Muscle of leg (tissue), 11 donors: ENCODE data around the gene MYL12B. TPM values are rescaled to one million over a fixed set of nuclear protein-coding genes. Genes with fewer than 3 reads are reported as not detected.
A peak's percentile ranks its signal among the peaks of the same experiment; 100 is the strongest.
"Not testable (repeated sequence)": the region's sequence is repeated elsewhere in the genome, so short reads cannot be mapped to it uniquely, and the experiment has no call there.

Experiments
- DNase-seq: peaks from one replicate; pipeline ENCODE4 v3.0.0; 2013
- H3K27ac ChIP-seq: one replicate; pipeline ENCODE4 v1.5.1; 2013; ENCODE audit warnings: mild to moderate bottlenecking, low read length, control low read depth
- H3K27me3 ChIP-seq: one replicate; pipeline ENCODE4 v1.6.1; 2013; ENCODE audit warnings: low read length; ENCODE audit not compliant: control insufficient read depth, insufficient read depth
- H3K36me3 ChIP-seq: one replicate; pipeline ENCODE4 v1.6.1; 2013; ENCODE audit warnings: low read length; ENCODE audit not compliant: control insufficient read depth, insufficient read depth
- H3K4me1 ChIP-seq: one replicate; pipeline ENCODE4 v1.6.1; 2013; ENCODE audit warnings: low read length; ENCODE audit not compliant: control insufficient read depth, insufficient read depth
- H3K4me3 ChIP-seq: one replicate; pipeline ENCODE4 v1.5.1; 2013; ENCODE audit warnings: low read length, control low read depth
- H3K9me3 ChIP-seq: replicated peaks from 2 replicates; pipeline ENCODE4 v1.6.1; 2013; ENCODE audit warnings: low read depth, low read length; ENCODE audit not compliant: control insufficient read depth
- WGBS: methylation state at CpG from one replicate; pipeline ENCODE4 v1.1.5; 2013; ENCODE audit warnings: missing lambda C conversion rate; ENCODE audit not compliant: insufficient coverage; 5-methylcytosine and 5-hydroxymethylcytosine counted together
- polyA plus RNA-seq, 8 donors: library from polyadenylated mRNA; unstranded; fragments of 120-200 nt; gene quantifications; one replicate each; pipeline versions ENCODE4 v1.2.1 to v1.2.3, GENCODE V29; 2013; ENCODE audit warnings: inconsistent platforms in 1 of 8, low replicate concordance in 1 of 8; ENCODE audit not compliant: insufficient read length in 8 of 8, insufficient read depth in 1 of 8
- total RNA-seq: library from RNA; stranded (reverse); fragments of 120-200 nt; gene quantifications from one replicate; pipeline ENCODE4 v1.2.4, GENCODE V29; 2013

The MYL12B gene
- total and polyA plus RNA-seq, 9 donors = 209 to 315 (median 233) TPM

- 100% methylated on average over 1 of the region's 3 CpGs for WGBS
- peaks cover 24% of the 10 kb centered on the region for H3K36me3 ChIP-seq
- no peaks in the 10 kb centered on the region for H3K4me1 ChIP-seq
- no peak overlapping the region for H3K4me3 ChIP-seq
- H3K27ac ChIP-seq = no peak overlapping the region
- no peaks in the 10 kb centered on the region for H3K27me3 ChIP-seq
- H3K9me3 ChIP-seq = no peaks in the 10 kb centered on the region
- no peak for DNase-seq
Measured at GRCh38 chr18:3273042-3273441, 11.1 kb downstream of the MYL12B start.

- WGBS = 67% methylated on average over 2 of the region's 7 CpGs
- H3K36me3 ChIP-seq = peaks cover 27% of the 10 kb centered on the region
- H3K9me3 ChIP-seq, H3K4me1 ChIP-seq, H3K27ac ChIP-seq, H3K4me3 ChIP-seq, H3K27me3 ChIP-seq, DNase-seq: not testable (repeated sequence)
Measured at GRCh38 chr18:3277643-3278213, 15.8 kb downstream of the MYL12B start.

- peaks cover 15% of the 10 kb centered on the region for H3K4me1 ChIP-seq
- no peak overlapping the region for H3K27ac ChIP-seq
- H3K9me3 ChIP-seq = no peaks in the 10 kb centered on the region
- WGBS = 23% methylated on average over 10 of the region's 14 CpGs
- no peak overlapping the region for H3K4me3 ChIP-seq
- H3K27me3 ChIP-seq = no peaks in the 10 kb centered on the region
- H3K36me3 ChIP-seq = peaks cover 18% of the 10 kb centered on the region
- no peak for DNase-seq
Measured at GRCh38 chr18:3279201-3280185, 17.6 kb downstream of the MYL12B start.

GRCh38 chr18:3281456-3282400 is 19.8 kb downstream of the MYL12B start:
- DNase-seq = peak; percentile 91
- H3K27me3 ChIP-seq = no peaks in the 10 kb centered on the region
- WGBS = no CpG with 5 or more reads among the region's 2 CpGs
- H3K4me1 ChIP-seq = peaks cover 15% of the 10 kb centered on the region
- no peaks in the 10 kb centered on the region for H3K9me3 ChIP-seq
- H3K4me3 ChIP-seq = no peak overlapping the region
- H3K36me3 ChIP-seq = peaks cover 10% of the 10 kb centered on the region
- H3K27ac ChIP-seq = peak overlapping the region; percentile 8

GRCh38 chr18:3283253-3283863 is 21.4 kb downstream of the MYL12B start:
- Histone ChIP-seq H3K4me1 (peaks cover 15% of the 10 kb centered on the region), H3K9me3 (no peaks in the 10 kb centered on the region), H3K27ac (no peak overlapping the region), H3K36me3 (peaks cover 3% of the 10 kb centered on the region), H3K27me3 (no peaks in the 10 kb centered on the region), H3K4me3 (no peak overlapping the region)
- WGBS = 83% methylated on average over 4 of the region's 10 CpGs
- DNase-seq = no peak

- H3K9me3 ChIP-seq = no peaks in the 10 kb centered on the region
- 69% methylated on average over 4 of the region's 7 CpGs for WGBS
- no peaks in the 10 kb centered on the region for H3K27me3 ChIP-seq
- DNase-seq = no peak
- H3K27ac ChIP-seq = no peak overlapping the region
- H3K4me3 ChIP-seq = no peak overlapping the region
- no peaks in the 10 kb centered on the region for H3K36me3 ChIP-seq
- H3K4me1 ChIP-seq = peaks cover 15% of the 10 kb centered on the region
Measured at GRCh38 chr18:3283908-3284307, 22.0 kb downstream of the MYL12B start.

- 92% methylated on average over 7 of the region's 9 CpGs for WGBS
- DNase-seq = no peak
- no peaks in the 10 kb centered on the region for H3K27me3 ChIP-seq
- no peaks in the 10 kb centered on the region for H3K36me3 ChIP-seq
- H3K9me3 ChIP-seq = no peaks in the 10 kb centered on the region
- peaks cover 15% of the 10 kb centered on the region for H3K4me1 ChIP-seq
- H3K27ac ChIP-seq = no peak overlapping the region
- no peak overlapping the region for H3K4me3 ChIP-seq
Measured at GRCh38 chr18:3284501-3284900, 22.6 kb downstream of the MYL12B start.

GRCh38 chr18:3286159-3286558 is 24.2 kb downstream of the MYL12B start:
- no peak overlapping the region for H3K4me3 ChIP-seq
- no peak overlapping the region for H3K27ac ChIP-seq
- WGBS = no CpG with 5 or more reads among the region's 7 CpGs
- no peaks in the 10 kb centered on the region for H3K27me3 ChIP-seq
- H3K4me1 ChIP-seq = peaks cover 15% of the 10 kb centered on the region
- no peaks in the 10 kb centered on the region for H3K36me3 ChIP-seq
- H3K9me3 ChIP-seq = no peaks in the 10 kb centered on the region
- no peak for DNase-seq

GRCh38 chr18:3293196-3293951 is 31.4 kb downstream of the MYL12B start:
- no peak overlapping the region for H3K4me3 ChIP-seq
- H3K9me3 ChIP-seq = peaks cover 3% of the 10 kb centered on the region
- DNase-seq = no peak
- no CpG with 5 or more reads among the region's 2 CpGs for WGBS
- H3K27ac ChIP-seq = no peak overlapping the region
- no peaks in the 10 kb centered on the region for H3K27me3 ChIP-seq
- peaks cover 11% of the 10 kb centered on the region for H3K4me1 ChIP-seq
- no peaks in the 10 kb centered on the region for H3K36me3 ChIP-seq
